Kasumi-1 (cell line): ENCODE data around the gene ARID1B.
"Not testable (repeated sequence)": the region's sequence is repeated elsewhere in the genome, so short reads cannot be mapped to it uniquely, and the experiment has no call there.

Source experiments
- DNase-seq, 2 experiments: peaks; one replicate each; lab custom pipeline; 2025; lab: John Stamatoyannopoulos, UW

Gene ARID1B

DNA sequence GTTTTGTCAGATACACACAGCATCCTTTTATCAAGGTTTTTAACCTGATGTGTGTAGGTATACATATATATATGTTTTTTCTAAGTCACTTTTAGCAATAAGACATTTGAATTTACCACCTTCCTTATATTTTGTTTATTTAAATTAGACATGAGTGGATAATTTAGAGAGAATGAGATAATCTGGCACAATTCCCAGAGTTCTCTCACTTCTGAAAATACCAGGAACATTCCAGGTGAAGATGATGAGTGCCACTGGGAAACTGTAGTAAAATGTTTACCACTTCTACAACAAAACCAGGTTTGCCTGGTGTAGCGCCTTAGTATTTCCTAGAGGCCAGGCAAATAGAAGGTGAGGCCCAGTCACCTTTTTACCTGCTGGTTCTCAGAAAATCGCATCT lies 356.7 kb downstream of the ARID1B start:
- DNase-seq, result no peak

DNA sequence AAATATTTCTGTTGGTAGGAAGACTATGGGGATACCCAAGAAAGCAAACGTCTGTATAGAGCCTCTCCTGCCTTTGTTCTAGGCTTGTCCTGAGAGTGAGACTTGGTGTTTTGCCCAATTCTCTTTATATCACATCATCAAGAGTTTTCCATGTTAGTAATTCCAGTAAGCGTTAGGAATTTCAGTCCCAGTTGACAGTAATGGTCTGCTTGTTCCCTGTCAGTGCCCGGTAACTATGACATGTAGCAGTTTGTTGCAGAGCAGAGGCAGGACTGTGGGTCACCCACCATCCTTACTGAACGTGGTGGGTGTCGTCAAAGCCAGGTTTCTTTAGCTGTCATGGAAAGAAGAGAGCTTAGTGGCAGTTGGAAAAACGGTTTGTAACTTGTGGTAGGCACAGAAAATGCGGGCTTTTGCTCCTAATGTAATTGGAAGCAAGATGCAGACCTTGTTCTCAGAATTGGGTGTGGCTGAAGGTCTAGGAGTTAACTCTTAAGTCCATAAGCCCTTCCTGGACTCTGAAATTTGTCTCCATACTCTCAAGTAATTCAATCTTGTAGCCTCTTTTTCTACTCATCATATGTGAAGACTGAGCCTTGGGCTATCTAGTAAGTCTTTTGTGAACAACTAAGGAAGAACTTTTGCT lies 357.3 kb downstream of the ARID1B start:
- no peak for DNase-seq

DNA sequence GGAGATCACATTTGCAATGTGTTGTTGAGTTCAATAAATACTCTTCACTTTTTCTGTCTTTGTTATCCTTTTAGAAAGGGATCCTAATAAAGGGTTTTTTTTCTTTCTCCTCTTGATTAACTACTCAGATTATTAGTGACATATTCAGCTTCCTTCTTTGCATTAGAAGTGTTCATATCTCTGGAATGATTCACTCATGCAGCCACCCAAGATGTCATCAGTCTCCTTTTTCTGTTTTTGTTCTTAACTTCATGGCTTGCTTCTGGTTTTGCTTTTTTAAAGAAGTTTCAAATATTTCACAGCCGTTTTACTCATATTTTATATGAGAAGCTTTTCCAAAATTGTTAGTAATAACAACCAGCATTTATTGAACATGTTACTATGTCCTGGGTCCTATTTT lies 358.5 kb downstream of the ARID1B start:
- DNase-seq, result no peak

DNA sequence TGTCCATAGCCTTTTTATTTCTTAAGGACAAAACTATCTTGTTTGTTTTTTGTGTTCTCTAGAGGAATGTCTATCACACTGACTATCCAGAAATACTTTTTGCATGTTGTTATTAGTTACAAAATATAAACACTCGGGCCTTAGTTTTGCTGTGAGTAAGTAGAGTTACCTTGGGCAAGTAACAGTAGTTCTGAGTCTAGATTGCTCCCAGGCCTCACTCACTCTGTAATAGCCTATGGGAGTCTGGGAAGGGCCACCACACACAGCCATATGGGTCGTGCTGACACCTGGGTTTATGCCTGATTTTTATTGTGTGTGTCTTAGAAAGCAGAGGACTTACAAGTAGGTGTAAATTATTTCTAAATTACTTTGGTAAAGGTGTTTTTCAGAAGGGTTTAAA lies 360.3 kb downstream of the ARID1B start:
- no peak for DNase-seq

DNA sequence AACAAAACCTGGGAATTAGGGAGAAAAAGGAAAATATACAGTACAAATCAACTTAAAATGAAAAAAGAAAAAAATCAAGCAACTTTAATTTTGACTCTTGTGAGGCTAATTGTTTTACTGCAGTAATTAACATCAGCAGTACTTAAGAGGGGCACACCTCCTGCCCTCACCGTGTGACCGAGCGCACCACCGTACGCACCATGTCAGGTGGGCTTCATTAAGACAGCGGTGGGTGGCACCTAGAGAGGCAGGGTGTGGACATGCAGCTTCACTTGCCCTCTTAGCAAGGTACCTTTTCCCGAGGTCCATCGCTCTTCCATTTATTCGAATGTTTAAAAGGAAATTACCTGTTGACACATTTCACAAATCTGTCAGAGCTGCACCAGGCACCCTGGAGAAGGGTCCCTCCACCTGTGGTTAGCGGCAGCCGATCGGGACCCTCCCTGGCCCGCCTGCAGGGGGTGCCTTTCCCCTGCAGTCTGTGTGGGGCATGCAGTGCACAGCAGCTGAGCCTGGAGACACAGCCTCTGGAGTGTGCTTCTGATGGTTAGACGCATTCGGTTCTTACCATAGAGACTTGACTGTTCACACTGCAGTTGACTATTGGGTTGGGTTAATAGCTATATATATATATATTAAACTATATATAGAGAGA lies 362.0 kb downstream of the ARID1B start:
- DNase-seq, result peak in 1 of 2 experiments; percentile 4

DNA sequence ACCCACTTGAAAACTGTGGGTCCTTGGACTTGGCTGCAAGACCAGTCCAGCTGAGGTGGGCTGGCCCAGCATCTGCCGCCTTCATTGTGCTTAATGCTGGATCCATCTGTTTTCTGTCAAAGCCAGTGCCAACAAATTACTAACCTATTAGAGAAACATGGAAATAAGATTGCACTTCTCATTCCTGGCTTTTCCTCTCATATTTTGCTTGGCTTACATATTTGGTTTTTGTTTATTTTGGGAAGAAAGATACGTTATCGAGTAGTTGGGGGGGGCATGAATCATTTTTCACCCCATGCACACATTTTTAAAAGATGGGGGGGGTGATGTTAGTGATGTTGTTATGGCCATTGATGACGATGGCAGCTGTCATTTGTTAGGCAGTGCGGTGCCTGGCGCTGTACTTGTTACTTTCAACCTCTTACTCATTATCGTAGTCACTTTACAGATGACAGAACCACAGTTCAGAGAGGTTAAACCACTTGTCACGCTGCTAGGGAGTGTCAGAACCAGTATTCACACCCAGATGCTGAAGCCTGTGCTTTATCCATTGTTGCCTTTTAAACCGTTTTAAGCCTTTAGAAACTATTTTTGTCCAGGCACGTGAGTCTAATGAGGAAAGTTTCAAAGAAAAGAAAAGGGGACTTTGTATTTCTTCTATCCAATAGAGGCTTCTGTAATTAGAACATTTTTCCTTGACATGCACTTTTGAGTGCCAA lies 366.2 kb downstream of the ARID1B start:
- no peak for DNase-seq

DNA sequence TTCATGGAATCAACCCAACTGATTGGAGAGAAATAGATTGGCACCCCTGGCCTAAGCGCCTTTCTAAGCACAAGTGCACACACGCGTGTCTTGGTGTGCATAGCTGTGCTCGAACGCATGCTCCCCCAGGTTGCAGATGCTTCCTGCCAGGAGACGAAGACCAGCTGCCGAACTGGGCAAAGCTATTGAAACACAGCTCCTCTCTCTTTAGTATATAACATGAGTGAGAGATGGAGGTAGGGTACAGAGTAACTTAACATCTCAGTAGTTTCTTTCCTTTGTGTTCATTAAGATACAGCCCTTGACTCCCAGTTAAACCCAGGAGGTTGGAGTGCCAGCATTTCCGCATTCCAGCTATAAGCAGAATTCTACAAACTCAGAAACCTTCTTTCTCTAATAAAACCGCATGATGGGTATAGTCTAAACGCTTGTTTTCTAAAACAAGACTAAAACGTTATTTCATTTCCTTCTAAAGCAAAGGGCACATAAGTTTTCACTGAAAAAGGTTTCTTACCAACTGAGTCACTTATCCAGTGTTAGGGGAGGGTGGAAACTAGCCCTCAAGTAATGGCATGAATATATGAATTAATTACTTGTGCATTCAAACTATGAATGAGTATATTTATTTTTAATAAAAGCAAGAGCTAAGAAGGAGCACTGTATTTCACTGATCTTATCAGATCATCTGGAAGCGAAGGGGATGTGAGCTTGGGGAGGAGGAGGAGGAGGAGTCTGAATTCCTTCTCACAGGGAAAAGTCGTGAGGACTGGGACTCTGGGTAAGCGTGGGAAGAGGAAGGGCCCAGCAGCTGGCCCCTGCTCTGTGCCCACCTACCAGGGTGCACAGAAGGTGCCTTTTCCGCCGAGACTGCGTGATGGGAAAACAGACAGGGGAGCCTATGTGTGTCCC lies 367.0 kb downstream of the ARID1B start:
- no peak for DNase-seq

DNA sequence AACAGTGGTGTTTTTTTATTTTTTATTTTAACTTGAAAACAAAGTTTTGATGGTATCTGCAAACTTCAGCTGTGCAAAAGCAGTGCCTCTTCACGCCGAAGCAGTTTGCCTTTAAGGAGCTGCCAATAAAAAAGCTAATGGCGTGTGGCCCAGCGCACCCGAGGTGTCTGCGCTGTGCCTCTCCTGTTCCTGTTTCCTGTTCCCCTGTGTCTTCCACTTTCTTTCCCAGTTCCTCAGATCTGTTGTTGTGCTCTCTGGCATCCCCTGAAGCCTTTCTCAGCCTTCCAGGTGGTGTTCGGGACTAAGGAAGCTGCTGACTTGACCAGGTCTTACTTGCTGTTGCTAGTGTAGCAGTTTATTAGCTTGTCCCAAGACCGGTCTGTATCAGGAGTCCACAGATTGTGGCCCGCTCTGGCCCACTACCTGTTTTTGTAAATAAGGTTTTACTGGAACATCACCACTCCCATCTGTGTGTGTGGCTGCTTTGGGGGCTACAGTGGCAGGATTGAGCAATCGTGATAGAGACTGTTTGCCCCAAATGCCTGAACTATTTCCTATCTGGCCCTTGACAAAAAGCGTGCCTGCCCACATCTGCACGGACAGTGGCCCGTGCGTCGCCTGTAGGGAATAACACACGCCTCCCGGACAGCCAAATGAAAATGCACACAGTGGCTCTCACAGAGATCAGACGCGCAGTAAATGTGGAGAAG lies 367.8 kb downstream of the ARID1B start:
- DNase-seq, result peak in 1 of 2 experiments; percentile 16

DNA sequence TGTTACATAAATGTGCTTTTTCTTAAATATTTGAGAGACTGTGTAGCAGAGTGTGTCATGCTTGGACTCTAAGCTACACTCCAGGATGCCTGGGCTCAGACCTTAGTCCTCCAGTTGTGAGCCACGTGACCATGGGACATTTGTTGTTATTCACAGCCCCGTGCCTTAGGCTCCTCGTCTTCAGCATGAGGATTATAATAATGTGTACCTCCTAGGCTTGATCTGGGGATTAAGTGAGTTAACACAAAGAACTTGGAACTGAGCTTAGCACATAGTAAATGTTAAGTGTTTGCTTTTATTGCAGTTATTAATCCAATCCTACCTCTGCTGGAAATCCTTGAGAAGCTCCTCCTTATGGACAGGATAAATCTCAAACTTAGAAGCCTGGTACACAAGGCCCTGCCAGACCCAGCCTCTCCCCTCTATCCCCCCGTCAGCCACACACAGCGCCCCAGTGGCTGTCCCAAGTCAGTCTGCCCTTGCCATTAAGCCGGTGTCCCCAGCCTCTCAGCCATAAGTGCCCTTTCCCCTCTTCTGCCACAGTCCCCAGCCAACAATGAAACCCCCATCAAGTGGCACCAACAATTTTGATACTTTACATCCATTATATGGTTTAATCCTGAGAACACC lies 368.6 kb downstream of the ARID1B start:
- DNase-seq, result no peak

DNA sequence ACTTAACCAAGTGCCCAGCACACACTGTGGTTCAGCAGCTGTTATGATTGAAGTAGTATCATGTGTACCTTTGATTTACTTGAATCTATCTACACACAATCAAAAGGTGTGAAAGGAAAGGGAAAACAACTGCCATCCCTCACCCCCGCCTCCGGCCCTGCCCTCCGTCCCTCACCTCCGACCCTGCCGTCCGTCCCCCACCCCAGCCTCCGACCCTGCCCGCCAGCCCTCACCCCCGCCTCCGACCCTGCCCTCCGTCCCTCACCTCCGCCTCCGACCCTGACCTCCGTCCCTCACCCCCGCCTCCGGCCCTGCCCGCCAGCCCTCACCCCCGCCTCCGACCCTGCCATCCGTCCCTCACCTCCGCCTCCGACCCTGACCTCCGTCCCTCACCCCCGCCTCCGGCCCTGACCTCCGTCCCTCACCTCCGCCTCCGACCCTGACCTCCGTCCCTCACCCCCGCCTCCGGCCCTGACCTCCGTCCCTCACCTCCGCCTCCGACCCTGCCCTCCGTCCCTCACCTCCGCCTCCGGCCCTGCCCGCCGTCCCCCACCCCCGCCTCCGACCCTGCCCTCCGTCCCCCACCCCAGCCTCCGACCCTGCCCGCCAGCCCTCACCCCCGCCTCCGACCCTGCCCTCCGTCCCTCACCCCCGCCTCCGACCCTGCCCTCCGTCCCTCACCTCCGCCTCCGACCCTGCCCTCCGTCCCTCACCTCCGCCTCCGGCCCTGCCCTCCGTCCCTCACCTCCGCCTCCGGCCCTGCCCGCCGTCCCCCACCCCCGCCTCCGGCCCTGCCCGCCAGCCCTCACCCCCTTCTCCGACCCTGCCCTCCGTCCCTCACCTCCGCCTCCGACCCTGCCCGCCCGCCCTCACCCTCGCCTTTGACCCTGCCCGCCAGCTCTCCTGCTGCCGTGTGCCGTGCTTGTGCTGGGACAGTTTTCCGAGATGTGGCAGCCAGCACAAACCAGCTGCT lies 370.2 kb downstream of the ARID1B start:
- not testable (repeated sequence) for DNase-seq

DNA sequence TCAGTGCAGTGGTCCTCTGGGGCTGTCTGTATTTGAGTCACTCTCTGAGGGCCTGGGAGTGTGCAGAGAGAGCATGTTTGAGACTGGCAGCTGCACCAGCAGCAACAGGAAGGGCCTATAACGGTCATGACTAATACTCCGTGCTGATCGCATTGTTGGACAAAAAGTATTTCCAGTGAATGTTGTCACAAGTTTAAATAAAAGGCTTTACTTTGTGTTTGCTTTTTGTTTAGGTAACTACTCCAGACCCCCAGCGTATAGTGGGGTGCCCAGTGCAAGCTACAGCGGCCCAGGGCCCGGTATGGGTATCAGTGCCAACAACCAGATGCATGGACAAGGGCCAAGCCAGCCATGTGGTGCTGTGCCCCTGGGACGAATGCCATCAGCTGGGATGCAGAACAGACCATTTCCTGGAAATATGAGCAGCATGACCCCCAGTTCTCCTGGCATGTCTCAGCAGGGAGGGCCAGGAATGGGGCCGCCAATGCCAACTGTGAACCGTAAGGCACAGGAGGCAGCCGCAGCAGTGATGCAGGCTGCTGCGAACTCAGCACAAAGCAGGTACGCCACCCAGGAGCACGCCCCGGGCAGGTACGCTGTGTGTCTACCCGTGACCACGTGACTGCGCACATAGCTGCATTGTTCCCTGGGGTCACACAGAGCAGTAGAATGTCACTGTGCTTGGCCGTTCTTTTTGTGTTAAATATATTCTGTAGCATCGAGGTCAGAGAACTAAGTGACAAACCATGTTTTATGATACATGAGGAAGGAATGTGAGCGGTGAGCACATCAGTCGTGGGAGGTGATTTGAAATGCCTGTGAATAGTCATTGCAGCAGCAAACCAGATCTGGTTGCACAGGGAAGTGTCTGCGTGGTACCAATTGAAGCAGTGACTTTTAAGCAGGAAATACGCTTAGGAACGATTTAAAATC lies 371.5 kb downstream of the ARID1B start:
- DNase-seq, result peak in 1 of 2 experiments; percentile 10

DNA sequence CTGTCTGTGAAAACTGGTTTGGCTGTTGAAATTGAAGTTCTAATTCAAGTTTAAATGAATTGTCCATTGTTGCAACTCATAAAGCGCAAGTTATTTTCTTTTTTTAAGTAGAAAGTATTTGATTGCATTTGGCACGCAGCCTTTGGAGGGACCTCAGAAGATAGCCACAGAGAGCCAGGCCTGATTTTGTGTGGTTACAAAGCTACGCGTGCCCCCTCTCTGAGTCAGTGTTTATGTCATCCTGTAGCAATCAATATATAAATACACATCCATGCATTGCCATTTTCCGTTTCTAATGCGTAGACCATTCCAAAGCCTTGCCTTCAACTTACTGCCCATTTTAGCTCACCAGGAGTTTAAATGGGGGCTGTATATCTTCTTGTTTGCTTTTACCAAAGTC lies 372.9 kb downstream of the ARID1B start:
- DNase-seq, result no peak

DNA sequence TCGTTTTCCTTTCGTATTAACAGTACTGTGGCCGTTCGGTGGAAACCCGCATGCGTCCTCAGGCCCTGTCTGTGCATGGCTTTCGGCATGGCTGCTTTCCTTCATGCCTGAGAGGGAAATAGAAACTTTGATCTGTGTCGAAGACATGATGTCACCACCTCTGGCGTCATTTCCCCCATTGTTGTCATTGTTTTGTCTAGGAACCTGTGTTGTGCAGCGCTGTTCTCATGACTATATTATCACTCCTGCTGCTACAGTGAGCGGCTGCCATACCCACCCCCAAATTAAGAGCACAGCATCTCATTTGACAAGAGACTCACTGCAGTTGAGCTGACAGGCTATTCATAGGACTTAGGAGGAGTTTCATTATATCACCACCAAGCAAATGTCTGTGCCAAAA lies 373.9 kb downstream of the ARID1B start:
- DNase-seq, result no peak

DNA sequence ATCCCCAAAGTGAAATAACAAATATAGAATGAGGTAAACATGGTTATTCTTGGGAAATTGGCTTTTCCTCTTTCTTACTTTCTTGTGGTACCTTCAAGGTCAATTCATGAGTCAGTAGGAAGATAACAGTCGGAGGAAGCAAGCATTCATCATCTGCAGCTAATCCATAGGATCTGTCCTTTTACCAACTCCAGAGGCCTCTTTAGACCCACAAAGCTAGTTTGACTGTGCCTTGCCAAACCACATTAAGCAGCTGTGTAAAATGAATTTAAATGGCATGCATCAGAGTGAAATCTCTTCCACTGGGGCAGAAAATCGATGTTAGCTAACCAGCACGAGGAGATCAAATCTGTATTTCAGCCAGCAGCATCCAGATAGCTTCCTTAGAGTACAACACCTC lies 374.8 kb downstream of the ARID1B start:
- no peak for DNase-seq

DNA sequence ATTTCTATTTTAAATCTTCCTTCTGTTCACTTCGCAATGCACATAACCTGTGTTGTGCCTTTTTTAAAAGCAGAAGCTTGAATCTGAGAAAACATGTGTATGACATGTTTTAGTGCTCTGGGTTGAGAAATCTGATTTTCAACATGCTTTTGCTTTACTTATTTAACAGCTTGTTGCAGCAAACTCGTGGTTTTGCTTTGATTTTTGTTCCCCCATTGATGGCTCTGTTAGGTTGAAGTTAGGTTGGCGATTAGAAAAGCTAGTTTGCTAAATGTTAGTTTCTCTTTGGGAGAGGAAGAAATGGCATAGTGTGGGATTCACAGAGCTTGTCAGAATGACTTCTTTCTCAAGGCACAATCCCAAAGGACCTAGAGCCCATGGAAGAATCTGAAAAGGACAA lies 375.4 kb downstream of the ARID1B start:
- DNase-seq, result no peak

DNA sequence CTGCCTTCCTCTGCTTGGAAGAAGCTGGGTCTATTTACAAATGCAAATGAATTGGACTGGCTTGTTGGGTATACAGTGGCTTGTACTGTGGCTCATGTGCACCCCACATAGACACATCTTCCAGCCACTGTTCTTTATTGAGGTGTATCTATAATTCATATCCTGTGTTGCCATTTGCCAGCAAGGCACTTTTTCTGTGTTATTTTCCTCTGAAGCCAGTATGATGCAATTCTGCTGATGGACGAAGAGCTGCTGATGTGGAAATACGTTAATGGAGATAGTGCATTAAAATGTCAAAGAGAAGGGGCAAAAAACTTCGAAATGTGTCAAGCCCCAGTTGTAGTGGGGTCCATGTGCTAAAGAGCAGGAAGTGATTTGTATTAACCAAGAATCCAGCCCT lies 378.6 kb downstream of the ARID1B start:
- DNase-seq, result no peak

DNA sequence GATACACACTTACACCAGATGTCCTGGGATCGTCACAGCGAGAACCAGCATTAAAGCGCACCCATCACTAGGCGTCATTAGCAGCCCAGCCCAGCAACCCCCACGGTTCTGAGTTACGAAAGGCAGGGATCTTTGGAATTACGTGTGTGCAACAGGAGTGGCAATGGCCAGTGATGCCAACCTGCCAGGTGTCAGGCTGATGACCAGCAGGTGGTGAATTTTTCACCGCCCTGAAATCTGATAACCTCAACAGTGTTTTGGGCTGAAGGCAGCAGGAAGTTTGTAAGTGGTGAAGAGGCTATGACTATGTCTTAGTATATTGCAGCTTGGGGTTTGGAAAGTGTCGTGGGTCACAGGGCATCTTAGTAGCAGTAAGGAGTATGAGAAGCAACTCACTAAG lies 380.1 kb downstream of the ARID1B start:
- DNase-seq, result no peak

DNA sequence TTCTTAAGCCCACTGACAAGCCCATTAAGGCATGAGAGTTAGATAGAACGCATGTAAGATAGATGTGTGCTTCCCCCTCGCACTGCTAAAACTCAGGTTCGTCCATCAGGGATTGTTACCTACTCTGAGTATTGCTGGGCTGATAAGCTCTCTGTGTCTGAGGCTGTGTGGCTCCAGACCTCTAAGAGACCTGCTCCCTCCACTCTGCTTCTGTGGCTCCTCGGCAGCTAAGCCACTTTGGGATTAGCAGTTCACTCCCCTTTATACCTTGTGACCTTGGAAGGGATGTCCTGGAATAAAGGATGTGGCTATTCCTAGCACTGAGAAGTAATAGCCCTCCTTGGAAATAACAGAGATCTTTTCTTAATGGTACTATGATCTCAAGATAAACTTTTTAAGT lies 381.3 kb downstream of the ARID1B start:
- DNase-seq, result no peak

DNA sequence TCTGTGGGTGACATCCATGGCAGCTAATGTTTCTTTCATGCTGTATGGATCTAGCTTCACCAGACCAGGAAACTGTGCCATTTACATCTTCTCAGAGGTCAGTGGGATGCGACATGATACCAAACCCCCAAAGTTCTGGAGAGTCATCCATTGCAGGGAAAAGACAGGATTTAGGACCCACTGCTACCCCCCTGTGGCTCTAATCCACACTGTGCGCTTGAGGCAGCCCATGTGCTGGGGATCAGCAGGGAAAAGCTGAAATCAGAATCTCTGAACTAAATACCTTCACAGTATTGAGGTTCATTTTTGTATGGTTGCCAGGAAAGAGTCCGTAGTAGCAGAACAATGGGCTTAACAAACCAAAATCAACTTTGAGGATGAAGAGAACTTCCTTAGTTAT lies 381.7 kb downstream of the ARID1B start:
- no peak for DNase-seq
